ENCODE results near the gene ORAI1. TPM values are rescaled to one million over a fixed set of nuclear protein-coding genes. Genes with fewer than 3 reads are reported as not detected.

ORAI1 gene
- polyA plus RNA-seq, 1 of the 3 experiments (the other 2 are of a cell fraction): 16.6 TPM

Small RNA genes lying within 50 kb of the gene (small RNA-seq; reads per million reads assigned to genes)
- 0 reads per million in 7 experiments for gene RNU6-1004P

Other genes with a start within 250 kb of the ORAI1 start
- gene RNF34, start 226.4 kb upstream of the ORAI1 start, polyA plus RNA-seq (2012; rRNA removed): 28.7 and 29.4 TPM in 2 replicates
- gene KDM2B, start 45.5 kb upstream of the ORAI1 start, polyA plus RNA-seq (2012; rRNA removed): 9.6 and 11.5 TPM in 2 replicates
- gene MORN3, start 43.1 kb downstream of the ORAI1 start, polyA plus RNA-seq (2012; rRNA removed): 2.4 and 2.7 TPM in 2 replicates
- gene TMEM120B, start 86.2 kb downstream of the ORAI1 start, polyA plus RNA-seq (2012; rRNA removed): 15.1 and 15.4 TPM in 2 replicates
- gene RHOF, start 167.2 kb downstream of the ORAI1 start, polyA plus RNA-seq (2012; rRNA removed): 5.0 and 5.3 TPM in 2 replicates
- 1.2 and 2.0 TPM in 2 replicates for gene SETD1B, start 177.5 kb downstream of the ORAI1 start, polyA plus RNA-seq (2012; rRNA removed)
- 1.8 and 1.9 TPM in 2 replicates for gene HPD, start 232.3 kb downstream of the ORAI1 start, polyA plus RNA-seq (2012; rRNA removed)